KMS-11 (cell line): ENCODE data around the gene KCNQ1.

Source experiments
- H2AFZ ChIP-seq: fragments of 200-600 bp; sonication (generic); 2 replicates; pipeline ENCODE4 v1.6.1; 2016; ENCODE audit warnings: antibody characterized with exemption, mixed run types, low read depth
- H3K27ac ChIP-seq: fragments of 200-600 bp; sonication (generic); 2 replicates; pipeline ENCODE4 v1.6.1; 2016; ENCODE audit warnings: mild to moderate bottlenecking, mixed run types
- H3K27me3 ChIP-seq: fragments of 200-600 bp; sonication (generic); 2 replicates; pipeline ENCODE4 v1.6.1; 2017; ENCODE audit warnings: mild to moderate bottlenecking, low read depth, mixed run types, moderate library complexity; ENCODE audit not compliant: insufficient read depth
- H3K36me3 ChIP-seq: fragments of 200-600 bp; sonication (generic); 2 replicates; pipeline ENCODE4 v1.6.1; 2017; ENCODE audit warnings: mild to moderate bottlenecking, mixed run types; ENCODE audit not compliant: insufficient read depth
- H3K4me1 ChIP-seq: fragments of 200-600 bp; sonication (generic); 2 replicates; pipeline ENCODE4 v1.6.1; 2016; ENCODE audit warnings: mild to moderate bottlenecking, low read depth, mixed run types; ENCODE audit not compliant: poor library complexity, severe bottlenecking
- H3K4me2 ChIP-seq: fragments of 200-600 bp; sonication (generic); 2 replicates; pipeline ENCODE4 v1.7.0; 2016; ENCODE audit warnings: mild to moderate bottlenecking, mixed run types
- H3K4me3 ChIP-seq: fragments of 200-600 bp; sonication (generic); IDR thresholded peaks from 2 replicates; pipeline ENCODE4 v1.6.1; 2017; ENCODE audit warnings: low read depth, low read length, mixed read lengths; ENCODE audit not compliant: insufficient read depth
- H3K79me2 ChIP-seq: fragments of 200-600 bp; sonication (generic); 2 replicates; pipeline ENCODE4 v1.6.1; 2016; ENCODE audit warnings: low read depth, mixed run types; ENCODE audit not compliant: insufficient read depth
- H3K9ac ChIP-seq: fragments of 200-600 bp; sonication (generic); 2 replicates; pipeline ENCODE4 v1.6.1; 2016; ENCODE audit warnings: mild to moderate bottlenecking, mixed run types
- H4K20me1 ChIP-seq: fragments of 200-600 bp; sonication (generic); 2 replicates; pipeline ENCODE4 v1.6.1; 2016; ENCODE audit warnings: mild to moderate bottlenecking, mixed run types; ENCODE audit not compliant: insufficient read depth
- CTCF ChIP-seq: fragments of 200-600 bp; sonication (generic); conservative IDR thresholded peaks from 2 replicates; pipeline ENCODE4 v1.6.1; 2017; ENCODE audit warnings: low read depth, mild to moderate bottlenecking, antibody characterized with exemption, low read length, moderate library complexity, mixed read lengths

KCNQ1 gene

GRCh38 chr11:2885678-2886081 is 440.9 kb downstream of the KCNQ1 start, which contains the start of gene CDKN1C:
Gene CDKN1C (minus strand): TSS chr11:2885775. CDS start chr11:2885456, 319 bp downstream.
- TF ChIP-seq CTCF = no peak
- H3K9ac ChIP-seq = peak within 1 kb of the TSS; percentile 30; the same call in 1 of the 2 replicates
- H3K27me3 ChIP-seq = peaks cover 3% of the 10 kb centered on the region; the same call in 1 of the 2 replicates
- H3K79me2 ChIP-seq = no peaks in the 10 kb centered on the region
- H3K4me3 ChIP-seq = no peak within 1 kb of the TSS
- no peaks in the 10 kb centered on the region for H3K36me3 ChIP-seq
- no peaks in the 10 kb centered on the region for H4K20me1 ChIP-seq
- peak within 1 kb of the TSS; percentile 79 for H2AFZ ChIP-seq
- no peak within 1 kb of the TSS for H3K27ac ChIP-seq
- H3K4me2 ChIP-seq = peak within 1 kb of the TSS; percentile 96
- H3K4me1 ChIP-seq = peaks cover 4% of the 10 kb centered on the region

- peaks cover 4% of the 10 kb centered on the region for H3K4me1 ChIP-seq
- H2AFZ ChIP-seq = no peak overlapping the region
- H3K4me2 ChIP-seq = no peak overlapping the region
- no peak overlapping the region for H3K27ac ChIP-seq
- H3K4me3 ChIP-seq = no peak overlapping the region
- no peaks in the 10 kb centered on the region for H3K36me3 ChIP-seq
- no peak for TF ChIP-seq CTCF
- no peak overlapping the region for H3K9ac ChIP-seq
- H3K27me3 ChIP-seq = peaks cover 3% of the 10 kb centered on the region; the same call in 1 of the 2 replicates
- H3K79me2 ChIP-seq = no peaks in the 10 kb centered on the region
- no peaks in the 10 kb centered on the region for H4K20me1 ChIP-seq
Observed at GRCh38 chr11:2886191-2886894, 441.5 kb downstream of the KCNQ1 start.

GRCh38 chr11:2886936-2887335 is 442.1 kb downstream of the KCNQ1 start:
- H2AFZ ChIP-seq = no peak overlapping the region
- no peak overlapping the region for H3K27ac ChIP-seq
- H3K4me3 ChIP-seq = no peak overlapping the region
- peaks cover 4% of the 10 kb centered on the region for H3K4me1 ChIP-seq
- no peaks in the 10 kb centered on the region for H3K79me2 ChIP-seq
- no peak overlapping the region for H3K4me2 ChIP-seq
- no peaks in the 10 kb centered on the region for H3K36me3 ChIP-seq
- H3K9ac ChIP-seq = no peak overlapping the region
- H4K20me1 ChIP-seq = no peaks in the 10 kb centered on the region
- peaks cover 3% of the 10 kb centered on the region; the same call in 1 of the 2 replicates for H3K27me3 ChIP-seq
- TF ChIP-seq CTCF = no peak

DNA sequence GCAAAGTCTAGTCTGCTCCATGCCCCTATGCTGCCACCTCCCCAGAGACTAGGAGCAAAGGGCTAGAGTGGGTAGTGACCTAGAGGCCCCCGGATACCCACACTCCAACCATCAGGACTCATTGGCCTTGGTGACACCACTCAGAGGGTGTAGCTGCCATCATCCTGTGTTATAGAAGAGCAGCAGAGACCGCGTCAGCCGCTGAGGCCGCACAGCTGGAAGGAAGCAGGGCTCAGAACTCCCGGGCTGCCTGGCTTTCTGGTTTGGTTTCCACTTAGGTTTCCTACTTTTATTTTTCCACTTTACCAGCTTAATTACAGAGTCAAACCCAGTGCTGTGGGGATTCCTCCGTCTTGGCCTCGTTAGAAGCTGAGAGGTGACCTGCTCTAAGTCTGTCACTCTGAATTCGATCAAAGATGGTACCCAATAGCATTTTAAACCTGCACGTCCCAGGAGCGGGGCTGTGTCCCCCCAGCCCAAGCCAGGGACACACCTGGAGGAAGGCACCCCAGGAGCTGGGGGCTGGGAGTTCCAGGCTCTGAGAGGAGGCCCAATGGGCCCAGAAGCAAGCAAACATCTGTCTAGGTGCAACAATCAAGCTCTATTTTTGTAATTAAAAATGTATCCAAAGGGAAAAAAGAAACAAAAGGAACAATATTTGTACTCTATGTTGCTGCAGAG is 442.8 kb downstream of the KCNQ1 start:
- no peak overlapping the region for H3K9ac ChIP-seq
- H3K27me3 ChIP-seq = peaks cover 3% of the 10 kb centered on the region; the same call in 1 of the 2 replicates
- no peak overlapping the region for H2AFZ ChIP-seq
- no peaks in the 10 kb centered on the region for H3K36me3 ChIP-seq
- no peak overlapping the region for H3K4me2 ChIP-seq
- no peak for TF ChIP-seq CTCF
- H3K79me2 ChIP-seq = no peaks in the 10 kb centered on the region
- no peak overlapping the region for H3K27ac ChIP-seq
- no peak overlapping the region for H3K4me3 ChIP-seq
- peaks cover 7% of the 10 kb centered on the region for H3K4me1 ChIP-seq
- H4K20me1 ChIP-seq = no peaks in the 10 kb centered on the region
